GM12872 (cell line): ENCODE results near the gene GRIP2.
A peak's percentile ranks its signal among the peaks of the same experiment; 100 is the strongest.

Source experiments
- TF ChIP-seq, protein P1 (sequence below): IDR thresholded peaks from 3 replicates; pipeline ENCODE4 v1.5.1; 2011; ENCODE audit warnings: low read depth, mild to moderate bottlenecking, low read length, moderate library complexity; ENCODE audit not compliant: insufficient read depth

Gene GRIP2

DNA sequence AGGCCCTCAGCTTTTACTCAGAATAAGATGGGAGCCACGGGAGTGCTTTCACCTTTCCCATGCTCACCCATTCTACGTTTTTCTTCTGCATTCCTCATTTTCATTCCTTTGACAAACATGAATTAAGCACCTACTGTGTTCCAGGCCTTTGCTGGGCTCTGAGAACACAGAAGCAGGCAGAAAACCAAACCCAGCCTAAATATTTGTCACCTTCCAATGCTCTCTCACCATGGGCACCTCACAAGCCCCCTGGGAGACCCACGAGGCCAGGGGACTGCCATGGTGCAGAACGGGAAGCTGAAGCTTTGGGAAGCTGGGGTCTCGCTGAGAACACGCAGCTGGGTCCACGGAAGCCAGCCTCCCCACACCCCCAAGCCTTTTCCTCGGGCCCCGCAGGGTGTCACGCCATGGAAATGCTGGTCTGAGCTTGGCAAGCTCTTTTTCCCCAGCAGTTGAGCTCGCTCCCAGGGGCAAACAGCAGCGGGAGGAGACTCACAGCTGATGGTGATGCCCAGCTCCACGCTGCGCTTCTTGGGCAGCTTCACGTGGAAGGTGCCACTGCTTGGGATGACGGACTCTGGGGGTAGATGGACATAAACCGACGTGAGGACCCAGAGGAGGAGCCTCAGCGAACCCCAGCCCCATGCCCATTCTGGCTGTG, 27.7 kb downstream of the GRIP2 start:
- TF ChIP-seq, protein P1, sequence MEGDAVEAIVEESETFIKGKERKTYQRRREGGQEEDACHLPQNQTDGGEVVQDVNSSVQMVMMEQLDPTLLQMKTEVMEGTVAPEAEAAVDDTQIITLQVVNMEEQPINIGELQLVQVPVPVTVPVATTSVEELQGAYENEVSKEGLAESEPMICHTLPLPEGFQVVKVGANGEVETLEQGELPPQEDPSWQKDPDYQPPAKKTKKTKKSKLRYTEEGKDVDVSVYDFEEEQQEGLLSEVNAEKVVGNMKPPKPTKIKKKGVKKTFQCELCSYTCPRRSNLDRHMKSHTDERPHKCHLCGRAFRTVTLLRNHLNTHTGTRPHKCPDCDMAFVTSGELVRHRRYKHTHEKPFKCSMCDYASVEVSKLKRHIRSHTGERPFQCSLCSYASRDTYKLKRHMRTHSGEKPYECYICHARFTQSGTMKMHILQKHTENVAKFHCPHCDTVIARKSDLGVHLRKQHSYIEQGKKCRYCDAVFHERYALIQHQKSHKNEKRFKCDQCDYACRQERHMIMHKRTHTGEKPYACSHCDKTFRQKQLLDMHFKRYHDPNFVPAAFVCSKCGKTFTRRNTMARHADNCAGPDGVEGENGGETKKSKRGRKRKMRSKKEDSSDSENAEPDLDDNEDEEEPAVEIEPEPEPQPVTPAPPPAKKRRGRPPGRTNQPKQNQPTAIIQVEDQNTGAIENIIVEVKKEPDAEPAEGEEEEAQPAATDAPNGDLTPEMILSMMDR = no peak

DNA sequence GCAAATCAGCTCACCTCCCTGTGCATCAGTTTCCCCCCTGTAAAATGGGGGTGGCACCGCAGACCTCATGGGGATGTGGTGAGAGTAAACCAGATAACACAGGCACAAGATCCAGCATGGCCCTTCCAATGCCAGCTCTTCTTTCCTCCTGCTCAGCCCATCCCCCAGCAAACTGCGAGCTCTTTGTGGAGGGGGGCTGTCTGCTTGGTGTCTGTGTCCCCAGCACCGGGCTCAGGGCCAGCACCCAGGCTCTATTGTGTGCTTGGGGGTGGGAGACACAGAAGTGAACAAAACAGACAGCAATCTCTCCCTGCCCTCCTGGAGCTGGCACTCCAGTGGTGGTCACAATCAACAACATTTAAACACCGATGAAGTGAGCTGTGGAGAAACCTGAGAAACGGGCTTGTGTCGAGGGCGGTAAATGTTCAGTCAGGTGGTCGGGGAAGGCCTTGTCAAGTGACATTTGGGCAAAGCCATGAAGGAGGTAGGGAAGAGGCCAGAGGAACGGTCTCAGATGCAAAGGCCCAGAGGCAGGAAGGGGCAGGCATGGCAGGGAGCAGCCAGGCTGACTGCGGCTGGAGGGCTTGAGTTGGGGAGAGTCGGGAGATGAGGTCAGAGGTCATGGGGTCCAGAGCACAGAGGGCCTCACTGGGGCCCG, 28.4 kb downstream of the GRIP2 start:
- TF ChIP-seq, protein P1 = no peak

DNA sequence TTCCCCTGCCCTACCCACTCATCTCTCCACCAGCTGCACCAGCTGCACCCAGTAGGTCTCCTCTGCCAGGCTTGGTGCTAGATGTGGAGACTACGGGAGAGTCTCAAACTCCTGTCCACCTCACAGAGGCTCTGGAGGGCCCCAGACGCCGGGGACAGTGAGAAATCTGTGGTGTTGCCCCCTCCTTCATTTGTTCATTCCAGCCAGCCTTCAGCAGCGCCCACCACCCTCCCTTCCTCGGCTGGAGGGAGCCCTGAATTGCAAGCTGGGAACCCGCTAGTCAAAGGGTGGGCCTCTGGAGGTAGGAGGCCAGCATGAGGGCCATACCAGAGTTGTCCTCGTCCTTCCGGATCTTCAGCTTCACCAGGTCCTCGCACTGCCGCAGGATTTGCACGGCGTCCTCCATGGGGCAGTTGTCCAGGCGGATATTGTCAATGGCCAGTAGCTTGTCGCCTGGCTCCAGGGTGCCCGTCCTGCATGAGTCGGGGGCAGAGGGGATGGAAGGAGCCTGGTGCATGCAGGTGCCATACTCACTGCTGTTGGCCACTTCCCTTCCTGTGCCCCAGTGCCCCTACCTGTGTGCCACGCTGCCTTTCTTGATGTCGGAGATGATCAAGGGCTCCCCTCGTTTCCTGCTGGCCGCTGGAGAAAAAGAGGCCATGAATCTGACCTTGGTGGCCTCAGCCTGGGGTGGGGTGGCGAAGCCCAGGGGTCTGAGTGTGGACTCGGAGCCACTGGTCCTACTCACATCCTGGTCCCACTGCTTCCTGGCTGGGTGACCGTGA, 29.1 kb downstream of the GRIP2 start:
- TF ChIP-seq, protein P1 = no peak

DNA sequence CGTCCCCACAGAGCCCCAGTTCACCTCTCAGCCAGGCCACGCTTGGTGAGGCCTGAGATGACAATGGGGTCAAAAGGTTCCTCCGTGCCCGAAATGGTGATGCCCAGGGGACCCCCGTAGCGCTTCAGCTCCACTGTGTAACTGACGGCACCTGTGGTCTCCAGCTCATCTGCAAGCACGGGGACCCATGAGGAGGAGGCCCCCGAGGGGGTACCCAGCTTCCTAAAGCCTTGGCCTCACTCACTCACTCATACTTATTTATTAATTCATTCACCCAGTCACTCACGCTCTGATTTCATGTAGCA, 30.4 kb downstream of the GRIP2 start:
- TF ChIP-seq, protein P1 = no peak

DNA sequence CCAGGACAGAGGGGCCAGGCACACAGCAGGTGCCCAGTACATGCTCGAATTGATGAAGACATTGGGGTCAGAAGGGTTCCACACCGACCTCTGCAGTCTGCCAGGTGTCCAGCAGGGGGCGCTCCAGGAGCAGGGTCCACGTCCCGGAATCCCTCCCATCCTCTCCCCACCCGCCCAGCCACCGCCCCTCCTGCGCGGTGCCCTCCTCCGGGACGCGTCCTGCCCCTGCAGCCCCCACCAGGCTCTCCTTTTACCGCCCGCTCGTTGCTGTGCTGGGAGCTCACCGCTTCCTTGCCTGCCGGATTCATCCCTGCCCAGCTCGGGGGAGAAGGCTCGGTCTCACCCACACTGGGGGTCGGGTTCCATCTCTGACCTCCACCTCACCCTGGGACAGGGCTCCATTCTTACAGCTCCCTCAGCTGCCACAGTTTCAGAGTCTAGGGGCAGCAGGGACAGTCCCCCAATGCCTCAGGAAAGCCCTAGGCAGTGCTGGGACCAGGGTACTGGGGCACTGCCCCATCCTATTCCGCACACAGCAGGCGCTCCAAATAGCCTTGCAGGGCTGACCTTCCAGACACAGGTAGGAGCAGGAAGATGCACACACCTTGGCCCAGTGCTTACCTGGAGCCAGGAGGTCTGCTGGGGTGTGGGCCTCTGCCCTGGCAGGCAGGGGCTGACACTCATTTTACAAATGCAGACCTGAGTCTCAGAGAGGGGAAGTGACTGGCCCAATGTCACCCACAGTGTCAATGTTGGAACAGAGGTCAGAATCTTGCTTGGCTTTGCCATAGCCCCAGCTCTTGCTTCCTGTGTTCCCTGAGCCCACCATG, 31.0 kb downstream of the GRIP2 start:
- TF ChIP-seq, protein P1 = peak; percentile 94

DNA sequence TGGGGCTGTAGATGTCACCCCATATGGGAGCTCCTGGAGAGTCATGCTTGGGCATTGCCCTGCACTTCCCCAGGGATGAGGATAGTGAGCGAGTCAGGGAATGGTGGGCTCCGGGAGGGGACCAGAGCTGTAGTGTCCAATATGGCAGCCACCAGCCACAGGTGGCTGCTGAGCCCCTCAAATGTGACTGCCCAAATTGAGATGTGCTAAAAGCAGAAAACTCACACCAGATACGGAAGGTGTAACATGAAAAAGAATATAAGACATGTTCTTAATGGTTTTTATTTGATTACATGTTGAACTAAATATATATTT, 31.7 kb downstream of the GRIP2 start:
- TF ChIP-seq, protein P1 = no peak
